NB4 (cell line): ENCODE measurements around the gene CMTM3.
"Not testable (repeated sequence)": the region's sequence is repeated elsewhere in the genome, so short reads cannot be mapped to it uniquely, and the experiment has no call there.

Experiments used
- DNase-seq: peaks from one replicate; pipeline ENCODE4 v3.0.0; 2010; ENCODE audit warnings: low read depth
- H3K4me3 ChIP-seq: one replicate; pipeline ENCODE4 v1.5.1; 2011; ENCODE audit warnings: mild to moderate bottlenecking, low read depth, low read length, moderate library complexity
- CTCF ChIP-seq: IDR thresholded peaks from one replicate; pipeline ENCODE4 v1.5.1; 2012; ENCODE audit warnings: low read depth, low read length
- MAX ChIP-seq: IDR thresholded peaks from 2 replicates; pipeline ENCODE4 v1.6.1; 2011; ENCODE audit warnings: low read depth, low read length
- MYC ChIP-seq: IDR thresholded peaks from 2 replicates; pipeline ENCODE4 v1.6.1; 2011; ENCODE audit warnings: low read depth, low read length
- POLR2A ChIP-seq: IDR thresholded peaks from 2 replicates; pipeline ENCODE4 v1.6.1; 2011; ENCODE audit warnings: mild to moderate bottlenecking; ENCODE audit not compliant: insufficient read length; ENCODE audit errors: extremely low read depth

The CMTM3 gene

GRCh38 chr16:66609139-66609510 lies 4.6 kb downstream of the CMTM3 start:
- TF ChIP-seq POLR2A (no peak), MAX (no peak), MYC (no peak), CTCF (no peak)
- DNase-seq, result no peak
- H3K4me3 ChIP-seq, result no peak overlapping the region

GRCh38 chr16:66610111-66610820 lies 5.8 kb downstream of the CMTM3 start:
- DNase-seq, result no peak
- H3K4me3 ChIP-seq, result no peak overlapping the region
- no peak for TF ChIP-seq MYC
- TF ChIP-seq MAX, result no peak
- no peak for TF ChIP-seq CTCF
- no peak for TF ChIP-seq POLR2A

- not testable (repeated sequence) for H3K4me3 ChIP-seq
Observed at GRCh38 chr16:66611911-66612310, 7.4 kb downstream of the CMTM3 start.

GRCh38 chr16:66612422-66612821 lies 7.9 kb downstream of the CMTM3 start:
- DNase-seq, result no peak
- H3K4me3 ChIP-seq, result no peak overlapping the region
- TF ChIP-seq MYC (no peak), POLR2A (no peak), CTCF (no peak), MAX (no peak)

More at GRCh38 chr16:66611911-66612310, 7.4 kb downstream of the CMTM3 start:
- not testable (repeated sequence) for DNase-seq

GRCh38 chr16:66614161-66614802 lies 9.8 kb downstream of the CMTM3 start:
- no peak for DNase-seq
- H3K4me3 ChIP-seq, result no peak overlapping the region
- TF ChIP-seq MAX, result no peak
- TF ChIP-seq MYC, result no peak
- no peak for TF ChIP-seq CTCF
- TF ChIP-seq POLR2A, result no peak

GRCh38 chr16:66616169-66616568 lies 11.7 kb downstream of the CMTM3 start:
- H3K4me3 ChIP-seq, result no peak overlapping the region
- DNase-seq, result no peak
- no peak for TF ChIP-seq MAX
- TF ChIP-seq MYC, result no peak
- TF ChIP-seq POLR2A, result no peak
- TF ChIP-seq CTCF, result no peak
